Heart left ventricle (tissue), 16 donors: ENCODE data around the gene FOXF2. TPM values are rescaled to one million over a fixed set of nuclear protein-coding genes. Genes with fewer than 3 reads are reported as not detected.
A peak's percentile ranks its signal among the peaks of the same experiment; 100 is the strongest.

Experiments used
- ATAC-seq, 4 donors: fragments of 200-7000 bp; cut with Tn5 transposase; one replicate each; pipeline ENCODE4 v1.9.1; 2020 to 2022; ENCODE audit warnings: moderate library complexity in 4 of 4, mild to moderate bottlenecking in 3 of 4, moderate number of reproducible peaks in 1 of 4
- DNase-seq, 5 donors: peaks; one replicate each; pipeline ENCODE4 v3.0.0-alpha.2; 2020
- H3K27ac ChIP-seq, 12 donors: fragments of 200-600 bp; sonication (generic) in 4 of 12; one replicate each; pipeline versions ENCODE4 v1.5.0 to v1.8.0; 2016 to 2022; ENCODE audit warnings: mild to moderate bottlenecking in 2 of 12
- H3K27me3 ChIP-seq, 9 donors: fragments of 200-600 bp; sonication (generic) in 2 of 9; one replicate each; pipeline versions ENCODE4 v1.5.1 to v1.8.0; 2016 to 2022; ENCODE audit warnings: mild to moderate bottlenecking in 3 of 9
- H3K36me3 ChIP-seq, 9 donors: fragments of 200-600 bp; sonication (generic) in 2 of 9; one replicate each; pipeline versions ENCODE4 v1.5.0 to v1.8.0; 2018 to 2022; ENCODE audit warnings: mild to moderate bottlenecking in 2 of 9
- H3K4me1 ChIP-seq, 12 donors: fragments of 200-600 bp; sonication (generic) in 4 of 12; one replicate each; pipeline versions ENCODE4 v1.5.0 to v1.8.0; 2016 to 2022; ENCODE audit warnings: mild to moderate bottlenecking in 3 of 12
- H3K4me3 ChIP-seq, 12 donors: fragments of 200-600 bp; sonication (generic) in 4 of 12; one replicate each; pipeline versions ENCODE4 v1.5.0 to v1.8.0; 2017 to 2022; ENCODE audit warnings: mild to moderate bottlenecking in 9 of 12, moderate library complexity in 4 of 12
- H3K9me3 ChIP-seq, 12 donors: fragments of 200-600 bp; sonication (generic) in 4 of 12; one replicate each; pipeline versions ENCODE4 v1.5.0 to v1.8.0; 2016 to 2022; ENCODE audit warnings: mild to moderate bottlenecking in 1 of 12
- CTCF ChIP-seq, 12 donors: fragments of 200-600 bp; sonication (generic) in 4 of 12; IDR thresholded peaks; one replicate each; pipeline versions ENCODE4 v1.5.0 to v1.8.0; 2018 to 2022; ENCODE audit warnings: antibody characterized with exemption in 12 of 12, mild to moderate bottlenecking in 5 of 12
- POLR2A ChIP-seq, 2 donors: fragments of 450-650 bp; IDR thresholded peaks; one replicate each; pipeline ENCODE4 v1.6.1; 2017; ENCODE audit warnings: antibody characterized with exemption in 2 of 2, mild to moderate bottlenecking in 2 of 2, moderate library complexity in 2 of 2
- WGBS, 4 donors: extraction: QIAGEN DNeasy Blood & Tissue Kit in 2 of 4; methylation state at CpG; one replicate each; pipeline versions ENCODE4 v1.1.5 to v1.1.7; 2013 to 2018; 5-methylcytosine and 5-hydroxymethylcytosine counted together
- intact Hi-C, 10 donors: fragments of 100-400 bp; cut with DNase I; formaldehyde crosslinking; loops; one replicate each; pipeline versions ENCODE4 v1.11.1 to v1.14.2; 2022
- polyA plus RNA-seq, 2 donors: library from polyadenylated mRNA; stranded (reverse); fragments of 200-250 nt; gene quantifications; one replicate each; pipeline ENCODE4 v1.2.3, GENCODE V29; 2013
- total RNA-seq, 9 donors: library from RNA; depleted of rRNA in 2 of 9; stranded (reverse); fragments of >200 nt in 2 of 9; fragmentation: NEBNext Ultra II Directional in 3 of 9; extraction: Animal tissue kit (Norgen Biotek cat#: 25700) in 3 of 9; gene quantifications; one replicate each; pipeline versions ENCODE4 v1.1.0 to v1.2.4, GENCODE V29; 2016 to 2023
- donor health status: ischemic (EF 13 %, LVEDD 7.1; RV severe dilation, severe dysfunction).
- donor health status: healthy with polysubstance abuse.
- donor health status: DM: no; HTN: yes; CAD: no.
- donor health status: DM: no; HTN: no; CAD: no.
- donor health status: ischemic (EF 25% LVEDD 6.9; RV normal size, moderate dysfunction).
- donor health status: ischemic (EF 25% LVEDD 5.7; RV mildly dilated, moderate dysfunction).
- donor health status: healthy.
- donor health status: DM: yes; HTN: yes; CAD: no.
- donor health status: ischemic (EF 35%, LVEDD 5.7; RV mildly dilated, moderate dysfunction).
- donor health status: nonischemic (EF 11% LVEDD 7.7; RV severe dilation, severe dysfunction).
- donor health status: DM: yes; HTN: yes; CAD: no.
- donor health status: PGD.
- donor health status: ischemic (EF 29% LVEDD 5.4; RV normal size, mild dysfunction).
- donor health status: nonischemic (EF 23%, LVEDD 6.1; RV moderate dilation, normal function).

FOXF2 gene
- total and polyA plus RNA-seq, 11 donors, result 0.09 to 0.35 (median 0.16) TPM; not detected in 2

GRCh38 chr6:1399085-1399780 is 9.9 kb downstream of the FOXF2 start:
- H3K36me3 ChIP-seq, result no peaks in the 10 kb centered on the region
- H3K9me3 ChIP-seq, result no peaks in the 10 kb centered on the region
- peaks cover 0 to 2% (median 0%) of the 10 kb centered on the region in 12 donors for H3K4me1 ChIP-seq
- ATAC-seq, result no peak
- no peak overlapping the region for H3K27ac ChIP-seq
- peaks cover 5 to 83% (median 56%) of the 10 kb centered on the region in 9 donors for H3K27me3 ChIP-seq
- DNase-seq, result no peak
- TF ChIP-seq CTCF (IDR thresholded peaks at IDR 0.05) (no peak), POLR2A (IDR thresholded peaks at IDR 0.05) (no peak)
- intact Hi-C loops, result loop anchor here (5.0 to 10.0 kb wide), 5 partner anchors 602 to 807 kb away; no protein-coding TSS in a partner anchor
- H3K4me3 ChIP-seq, result no peak overlapping the region
- WGBS, 4 donors, result 39 to 55% (median 43%) methylated on average over 3 of the region's 3 CpGs

GRCh38 chr6:1400126-1400850 is 10.9 kb downstream of the FOXF2 start:
- H3K36me3 ChIP-seq, result no peaks in the 10 kb centered on the region
- ATAC-seq (no peak), DNase-seq (peak in 1 of 5 donors; percentile 26)
- WGBS, 4 donors, result 82 to 86% (median 83%) methylated on average over 30 of the region's 30 CpGs
- peaks cover 5 to 76% (median 45%) of the 10 kb centered on the region in 9 donors for H3K27me3 ChIP-seq
- no peak for TF ChIP-seq CTCF (IDR thresholded peaks at IDR 0.05)
- TF ChIP-seq POLR2A (IDR thresholded peaks at IDR 0.05), result no peak
- H3K9me3 ChIP-seq, result peaks cover 0 to 8% (median 0%) of the 10 kb centered on the region in 12 donors
- H3K4me1 ChIP-seq, result peaks cover 0 to 2% (median 0%) of the 10 kb centered on the region in 12 donors
- intact Hi-C loops, result no loop called here
- H3K4me3 ChIP-seq, result no peak overlapping the region
- H3K27ac ChIP-seq, result no peak overlapping the region

GRCh38 chr6:1402369-1402768 is 13.0 kb downstream of the FOXF2 start:
- H3K27ac ChIP-seq, result no peak overlapping the region
- DNase-seq (peak in 1 of 5 donors; percentile 34), ATAC-seq (no peak)
- peaks cover 0 to 56% (median 31%) of the 10 kb centered on the region in 9 donors for H3K27me3 ChIP-seq
- H3K9me3 ChIP-seq, result peaks cover 0 to 8% (median 0%) of the 10 kb centered on the region in 12 donors
- intact Hi-C loops, result no loop called here
- H3K4me3 ChIP-seq, result no peak overlapping the region
- H3K4me1 ChIP-seq, result no peaks in the 10 kb centered on the region
- TF ChIP-seq POLR2A (IDR thresholded peaks at IDR 0.05) (no peak), CTCF (IDR thresholded peaks at IDR 0.05) (no peak)
- no peaks in the 10 kb centered on the region for H3K36me3 ChIP-seq
- 81 to 84% (median 82%) methylated on average over 16 of the region's 16 CpGs for WGBS, 4 donors

GRCh38 chr6:1402868-1403267 is 13.5 kb downstream of the FOXF2 start:
- H3K4me1 ChIP-seq, result no peaks in the 10 kb centered on the region
- WGBS, 4 donors, result 83 to 87% (median 86%) methylated on average over 2 of the region's 2 CpGs

More at GRCh38 chr6:1402868-1403267, 13.5 kb downstream of the FOXF2 start:
- intact Hi-C loops, result no loop called here
- no peak for TF ChIP-seq CTCF (IDR thresholded peaks at IDR 0.05)
- TF ChIP-seq POLR2A (IDR thresholded peaks at IDR 0.05), result no peak
- ATAC-seq (no peak), DNase-seq (no peak)
- H3K36me3 ChIP-seq, result no peaks in the 10 kb centered on the region
- H3K4me3 ChIP-seq, result no peak overlapping the region
- H3K9me3 ChIP-seq, result peaks cover 0 to 8% (median 0%) of the 10 kb centered on the region in 12 donors
- no peak overlapping the region for H3K27ac ChIP-seq
- H3K27me3 ChIP-seq, result peaks cover 0 to 56% (median 26%) of the 10 kb centered on the region in 9 donors
